SK-N-SH treated with all-trans-retinoic acid at 6 μM for 48 hours (cell line): ENCODE measurements around the gene NIT2.

ENCODE experiments used
- BACH2 ChIP-seq: fragments of 250-450 bp; sonication (Bioruptor Pico); IDR thresholded peaks from 2 replicates; pipeline ENCODE4 v1.9.0; 2021; ENCODE audit warnings: mild to moderate bottlenecking, borderline replicate concordance
- ESRRG ChIP-seq: fragments of 250-450 bp; sonication (Bioruptor Pico); IDR thresholded peaks from 2 replicates; pipeline ENCODE4 v1.6.1; 2021; ENCODE audit warnings: mild to moderate bottlenecking
- ZFP30 ChIP-seq: fragments of 450-650 bp; formaldehyde crosslinking; IDR thresholded peaks from 2 replicates; pipeline ENCODE4 v1.5.0; 2022; ENCODE audit warnings: mild to moderate bottlenecking, moderate library complexity

DNA sequence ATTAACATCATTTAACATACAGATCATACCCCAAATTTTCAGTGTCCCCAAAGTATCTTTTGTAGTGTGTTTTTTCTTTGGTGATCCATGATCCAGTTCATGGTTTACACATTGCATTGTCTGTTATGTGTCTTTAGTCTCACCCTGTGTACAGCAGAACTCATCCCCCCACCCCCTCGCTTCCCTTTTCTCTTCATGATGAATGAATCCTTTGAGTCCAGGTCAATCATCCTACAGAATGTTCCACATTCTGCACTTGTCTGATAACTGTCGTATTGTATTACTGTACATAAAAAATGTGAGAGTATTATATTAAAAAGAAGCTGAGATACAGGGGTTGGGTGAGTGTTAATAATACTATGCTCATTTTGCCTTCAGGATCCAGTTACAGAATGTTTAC lies 14.6 kb upstream of the NIT2 start:
- TF ChIP-seq BACH2 (CRISPR knock-in tag) (no peak), ESRRG (CRISPR knock-in tag) (no peak), ZFP30 (CRISPR knock-in tag) (no peak)
